Frontal cortex (tissue), 4 donors: ENCODE results near the gene CST6. TPM values are rescaled to one million over a fixed set of nuclear protein-coding genes. Genes with fewer than 3 reads are reported as not detected.
"Not testable (repeated sequence)": the region's sequence is repeated elsewhere in the genome, so short reads cannot be mapped to it uniquely, and the experiment has no call there.

Experiments used
- DNase-seq, 2 donors: peaks; one replicate each; pipeline ENCODE4 v3.0.0; 2012; ENCODE audit warnings: low spot score in 2 of 2
- FAIRE-seq: peaks from 2 replicates; lab custom pipeline; 2012; peaks lifted over from hg19 to GRCh38; lab: Jason Lieb, UNC
- total RNA-seq: library from RNA; depleted of rRNA; stranded (reverse); fragments of >200 nt; gene quantifications from one replicate; pipeline ENCODE4 v1.2.3, GENCODE V29; 2014
- donor health status: control.
- donor health status: control.
- donor health status: control.

The CST6 gene
- total RNA-seq, 1 donor from 2014 or later: not detected

DNA sequence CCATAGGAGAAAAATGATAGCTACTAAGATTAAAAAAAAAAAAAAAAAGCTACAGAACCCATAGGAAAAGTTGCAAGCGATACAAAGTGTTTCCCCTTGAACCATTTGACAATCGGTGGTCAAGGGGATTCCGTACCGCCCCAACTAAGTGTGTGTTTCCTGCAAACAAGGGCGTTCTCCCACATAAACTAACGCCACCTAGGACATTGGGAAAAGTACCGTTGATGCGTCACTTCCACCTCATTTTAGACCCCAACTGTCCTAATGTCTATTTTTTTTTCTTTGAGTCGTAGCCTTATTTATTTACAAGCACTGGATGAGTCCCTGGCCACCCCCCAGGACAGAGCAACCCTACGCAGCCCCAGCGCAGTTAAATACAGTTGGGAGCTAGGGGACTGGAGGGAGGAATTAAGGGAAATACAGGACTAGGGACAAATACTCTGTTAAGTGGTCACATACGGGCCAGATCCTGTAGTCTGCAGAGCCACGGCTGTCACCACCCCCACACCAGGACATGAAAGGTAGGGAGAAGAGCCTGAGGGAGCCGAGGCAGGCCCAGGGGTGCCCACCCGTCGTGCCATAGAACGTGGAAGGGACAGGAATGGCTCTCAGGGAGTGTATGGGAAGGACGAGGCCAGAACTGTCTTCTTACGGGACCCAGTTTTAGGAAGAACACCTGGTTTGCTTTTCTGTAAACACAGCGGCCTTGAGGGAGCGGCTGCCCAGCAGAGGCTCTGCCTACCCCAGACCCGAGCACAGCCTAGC is 28.8 kb upstream of the CST6 start:
- FAIRE-seq: no peak

DNA sequence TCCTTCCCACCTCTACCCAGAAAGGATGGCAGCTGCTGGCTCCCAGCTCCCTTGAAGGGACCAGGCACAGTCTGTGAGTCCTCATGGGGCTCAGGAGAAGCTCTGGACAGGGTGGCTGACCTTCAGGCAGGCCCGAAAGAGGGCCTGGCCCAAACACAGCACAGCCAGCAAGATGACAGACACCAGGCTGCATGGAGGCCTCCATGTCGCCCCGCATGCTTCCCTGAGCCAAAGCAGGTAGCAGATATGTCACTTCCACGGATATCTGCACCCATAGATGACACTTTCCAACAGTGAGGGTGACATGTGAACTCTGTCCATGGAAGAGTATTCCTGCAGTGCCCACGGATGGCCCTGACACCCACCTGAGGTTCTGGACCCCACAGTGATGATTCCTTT is 28.2 kb upstream of the CST6 start:
- no peak for DNase-seq
- FAIRE-seq: no peak

More for the DNA sequence above, 28.8 kb upstream of the CST6 start:
- DNase-seq: no peak

DNA sequence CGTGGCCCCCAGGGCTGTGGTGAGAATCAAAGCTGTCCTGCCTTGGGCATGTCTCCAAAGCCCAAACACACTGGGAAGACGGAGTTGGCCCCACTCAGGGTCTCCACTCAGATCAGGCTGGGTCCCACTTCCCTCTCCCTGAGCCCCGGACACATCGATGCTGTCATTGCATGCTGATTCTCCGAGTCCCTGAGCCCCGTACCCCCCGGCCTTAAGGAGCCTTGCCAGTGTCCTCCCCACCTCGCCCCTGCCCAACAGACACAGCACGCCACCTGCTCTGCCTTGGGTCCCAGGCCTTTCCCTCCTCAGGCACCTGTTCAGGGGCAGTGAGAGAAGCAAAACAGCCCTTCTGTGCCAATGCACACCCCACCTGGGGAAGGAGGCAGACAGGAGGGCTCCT is 24.5 kb upstream of the CST6 start:
- no peak for FAIRE-seq

DNA sequence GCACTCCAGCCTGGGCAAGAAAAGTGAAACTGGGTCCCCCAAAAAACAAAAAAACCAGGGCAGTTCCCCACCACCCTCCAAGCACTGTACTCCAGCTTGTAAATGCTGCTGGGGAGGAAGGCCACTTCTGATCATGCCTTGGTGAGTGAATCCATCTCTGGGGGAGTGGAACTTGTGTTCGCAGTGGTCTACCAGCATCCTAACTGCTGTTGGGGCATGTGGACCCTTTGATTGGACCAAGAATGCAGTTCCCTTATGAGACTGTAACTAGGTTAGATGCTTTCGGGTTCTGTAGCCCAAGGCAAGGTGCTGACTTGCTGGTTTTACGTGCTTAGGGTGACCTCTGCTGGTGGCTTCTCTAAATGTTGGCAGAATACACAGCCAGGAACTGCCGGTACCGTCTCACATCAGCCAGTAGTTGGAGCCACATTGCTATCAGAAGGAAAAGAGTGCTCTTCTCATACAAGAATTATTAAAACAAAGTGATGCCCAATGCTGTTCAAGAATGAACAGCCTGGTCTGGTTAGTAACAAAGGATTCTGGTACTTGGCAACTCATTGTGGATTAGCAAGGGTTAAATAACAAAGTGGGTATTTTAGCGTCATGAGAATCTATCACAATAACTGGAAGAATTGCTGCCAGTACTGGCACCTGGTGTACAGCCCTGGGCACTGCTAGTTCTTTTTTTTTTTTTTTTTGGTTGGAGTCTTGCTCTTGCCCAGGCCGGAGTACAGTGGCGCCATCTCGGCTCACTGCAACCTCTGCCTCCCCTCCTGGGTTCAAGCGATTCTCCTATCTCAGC is 22.8 kb upstream of the CST6 start:
- DNase-seq (peak; percentile 77 to 90), FAIRE-seq (peak; percentile 88)

More for the DNA sequence above, 24.5 kb upstream of the CST6 start:
- DNase-seq: no peak

DNA sequence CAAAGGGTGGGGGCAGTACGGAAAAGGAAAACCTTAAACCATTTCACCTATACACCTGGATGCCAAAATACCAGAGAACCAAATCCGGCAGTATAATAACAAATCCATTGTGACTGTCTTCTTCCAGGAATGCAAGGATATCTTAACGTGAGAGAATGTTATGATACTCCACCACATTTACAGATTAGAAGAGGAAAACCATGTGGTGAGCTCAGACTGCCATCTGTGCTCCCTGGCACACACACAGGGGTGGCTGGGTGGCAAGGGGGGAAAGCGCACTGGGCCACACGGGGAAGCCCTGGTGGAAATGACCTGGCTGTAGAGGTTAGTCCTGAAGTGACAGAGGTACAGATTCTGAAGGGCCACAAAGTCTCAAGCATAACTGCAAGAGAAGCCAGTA is 19.8 kb upstream of the CST6 start:
- FAIRE-seq: no peak

DNA sequence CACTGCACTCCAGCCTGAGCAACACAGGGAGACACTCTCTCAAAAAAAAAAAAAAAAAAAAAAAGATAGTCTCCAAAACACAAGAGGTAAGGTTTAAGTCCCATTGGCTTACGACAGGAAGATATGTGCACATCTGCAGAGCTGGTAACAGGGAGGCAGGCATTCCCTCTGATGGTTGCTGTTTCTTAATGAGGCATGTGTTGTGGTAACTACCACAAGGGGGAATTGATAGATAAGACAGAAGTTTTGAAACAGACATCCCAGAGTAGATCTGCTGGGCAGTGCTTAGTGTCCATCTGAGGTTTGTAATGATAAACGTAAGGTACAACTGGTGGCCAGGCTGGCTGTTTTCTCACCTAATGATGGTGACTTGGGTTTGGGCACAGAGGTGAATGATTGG is 14.5 kb upstream of the CST6 start:
- FAIRE-seq: no peak
- no peak for DNase-seq

More for the DNA sequence above, 19.8 kb upstream of the CST6 start:
- DNase-seq: no peak

DNA sequence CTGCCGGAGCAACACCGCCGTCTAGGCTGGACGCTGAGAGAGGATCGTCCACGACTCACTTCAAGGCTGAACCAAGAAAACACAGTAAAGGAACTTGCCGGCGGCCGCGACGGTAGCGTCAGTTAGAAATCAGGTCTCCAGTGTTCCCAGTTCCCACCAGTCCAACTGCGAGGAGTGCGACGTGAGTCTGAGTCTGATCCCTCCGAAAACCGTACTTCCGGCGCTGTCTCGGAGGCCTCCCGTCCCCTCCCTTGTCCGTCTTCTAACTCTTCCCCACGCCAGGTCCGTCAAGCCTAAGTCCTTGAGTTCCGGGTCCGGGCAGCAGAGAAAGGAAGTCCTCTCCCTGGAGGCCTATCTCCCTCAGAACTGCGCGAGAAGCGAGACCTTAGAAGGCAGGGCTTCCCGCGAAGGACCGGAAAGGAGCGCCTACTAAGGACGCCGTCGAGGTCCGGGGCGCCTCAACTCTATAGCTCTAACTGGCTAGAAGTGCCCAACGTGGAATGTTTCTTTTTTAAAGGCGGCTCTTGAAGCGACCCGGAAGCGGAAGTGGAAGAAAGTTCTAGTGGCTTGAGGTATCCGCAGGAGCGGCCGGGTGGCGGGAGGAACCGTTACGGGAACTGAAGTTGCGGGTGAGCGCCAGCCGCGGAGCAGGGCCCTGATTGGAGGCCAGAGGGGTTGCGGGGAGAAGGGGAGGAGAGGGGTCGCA is 9.7 kb upstream of the CST6 start, which contains the start of the genes BANF1 and EIF1AD:
BANF1 (plus strand) TSS at position 562 of the 706 bp plus-strand sequence. CDS start 748 bp downstream, outside the sequence.
EIF1AD (minus strand) TSS at position 216 of the 706 bp plus-strand sequence. CDS start 1,768 bp downstream, outside the sequence.
- DNase-seq (peak; percentile 84), FAIRE-seq (no peak)

DNA sequence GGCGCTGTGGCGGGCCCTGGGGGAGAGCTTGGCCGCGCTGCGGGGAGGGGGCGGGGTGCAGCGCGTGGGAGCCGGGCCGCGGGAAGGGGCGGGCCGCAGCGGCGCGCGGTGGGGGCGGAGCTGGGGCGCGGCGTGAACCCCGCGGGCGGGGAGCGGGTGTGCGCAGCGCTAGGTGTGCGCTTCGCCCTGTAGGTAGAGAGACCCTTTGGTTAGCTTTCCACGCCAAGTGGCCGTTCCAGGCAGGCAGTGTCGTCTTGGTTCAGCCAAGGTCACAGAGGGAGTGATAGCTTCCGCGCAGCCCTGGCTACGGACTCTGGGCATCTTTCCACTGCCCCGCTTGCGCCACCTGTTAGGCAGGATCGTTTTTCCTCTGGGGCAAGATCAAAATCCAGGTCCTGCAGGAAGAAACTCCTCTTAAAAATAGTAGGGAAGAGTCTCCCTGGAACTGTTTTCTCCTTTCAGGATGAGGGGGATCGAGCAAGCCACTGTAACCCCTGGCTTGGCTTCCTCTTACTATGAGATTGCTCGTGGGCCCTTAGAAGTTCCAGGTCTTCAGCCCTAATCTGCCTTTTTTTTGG is 9.1 kb upstream of the CST6 start:
- no peak for FAIRE-seq
- peak; percentile 85 to 86 for DNase-seq

DNA sequence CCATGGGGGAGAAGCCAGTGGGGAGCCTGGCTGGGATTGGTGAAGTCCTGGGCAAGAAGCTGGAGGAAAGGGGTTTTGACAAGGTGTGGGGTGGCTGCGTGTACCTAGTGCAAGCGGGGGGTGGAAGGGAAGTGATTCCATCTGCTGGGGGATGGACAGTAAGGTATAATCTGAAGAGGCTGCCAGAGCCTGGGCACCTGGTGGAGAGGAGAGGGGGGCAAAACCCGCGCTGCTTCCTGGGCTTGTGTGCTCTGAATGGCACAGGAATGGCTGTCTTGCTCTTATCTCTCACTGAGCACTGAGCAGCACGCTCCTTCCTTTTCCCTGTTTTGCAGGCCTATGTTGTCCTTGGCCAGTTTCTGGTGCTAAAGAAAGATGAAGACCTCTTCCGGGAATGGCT is 8.5 kb upstream of the CST6 start:
- DNase-seq (no peak), FAIRE-seq (no peak)

DNA sequence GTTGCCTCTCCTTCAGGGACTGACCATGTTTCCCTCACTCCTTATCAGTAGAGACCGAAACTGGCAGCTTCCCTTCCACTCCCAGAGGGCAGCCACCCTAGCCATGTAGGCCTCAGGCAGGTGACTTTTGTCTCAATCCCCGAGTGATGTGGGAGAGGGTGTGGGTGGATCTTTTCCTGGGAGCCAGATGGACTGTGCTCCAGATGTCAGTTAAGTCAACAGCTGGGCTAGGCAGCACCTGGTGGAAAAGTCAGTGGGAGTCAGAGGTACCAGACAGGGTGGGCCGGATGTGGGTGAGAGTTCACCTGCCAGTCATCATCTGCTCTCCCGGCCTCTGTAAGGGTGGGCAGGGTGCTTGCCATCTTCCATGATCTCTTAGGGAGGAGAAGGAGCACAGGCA is 7.6 kb upstream of the CST6 start:
- DNase-seq: no peak
- FAIRE-seq: no peak

DNA sequence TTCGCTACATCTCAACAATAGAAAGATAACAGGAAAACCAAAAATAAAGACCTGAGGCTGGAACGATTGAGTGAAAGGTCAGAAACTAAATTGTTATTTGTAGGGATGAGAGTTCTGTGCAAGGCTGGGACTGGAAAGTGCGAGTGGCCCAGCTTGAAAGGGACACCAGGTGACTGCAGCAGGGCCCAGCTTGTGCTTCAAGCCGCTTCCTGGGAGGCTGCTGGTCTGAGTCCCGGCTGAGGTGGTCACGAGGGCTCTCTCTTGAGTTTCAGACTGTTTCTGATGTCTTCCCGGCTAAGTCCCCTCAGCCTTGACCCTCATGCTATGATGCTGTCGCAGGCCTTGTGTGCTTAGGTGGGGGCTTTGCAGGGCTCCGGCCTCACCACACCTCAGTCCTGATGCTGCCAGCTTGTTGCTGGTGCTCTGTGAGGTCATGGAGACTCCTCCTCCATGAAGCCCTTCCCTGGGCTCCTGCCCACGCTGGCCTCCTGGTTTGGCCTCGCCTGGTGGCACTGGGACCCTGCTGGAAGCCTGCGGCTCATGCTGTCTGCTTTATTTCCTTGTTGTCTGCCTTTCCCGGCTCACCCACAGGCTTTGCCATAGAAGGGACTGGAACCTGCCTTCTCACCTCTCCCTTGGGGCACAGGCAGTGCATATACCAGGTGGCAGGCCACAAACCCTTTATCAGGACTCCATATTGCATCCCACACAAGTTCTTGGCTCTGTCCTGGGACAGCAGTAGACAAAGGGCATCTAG is 5.5 kb upstream of the CST6 start:
- no peak for FAIRE-seq
- no peak for DNase-seq

DNA sequence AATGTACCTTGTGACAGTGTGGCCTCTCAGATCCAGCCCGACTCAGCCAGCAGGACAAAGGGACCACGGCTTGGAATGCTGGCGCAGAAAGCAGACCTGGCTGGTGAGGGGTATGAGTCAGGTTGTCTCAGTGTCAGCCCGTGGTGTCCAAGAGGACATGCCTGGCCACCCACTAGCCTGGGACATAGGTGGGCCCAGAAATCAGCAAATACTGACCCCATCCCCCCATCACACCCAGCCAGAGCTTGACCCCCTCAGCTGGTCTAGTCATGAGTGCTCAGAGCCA is 5.0 kb upstream of the CST6 start:
- DNase-seq (no peak), FAIRE-seq (no peak)

DNA sequence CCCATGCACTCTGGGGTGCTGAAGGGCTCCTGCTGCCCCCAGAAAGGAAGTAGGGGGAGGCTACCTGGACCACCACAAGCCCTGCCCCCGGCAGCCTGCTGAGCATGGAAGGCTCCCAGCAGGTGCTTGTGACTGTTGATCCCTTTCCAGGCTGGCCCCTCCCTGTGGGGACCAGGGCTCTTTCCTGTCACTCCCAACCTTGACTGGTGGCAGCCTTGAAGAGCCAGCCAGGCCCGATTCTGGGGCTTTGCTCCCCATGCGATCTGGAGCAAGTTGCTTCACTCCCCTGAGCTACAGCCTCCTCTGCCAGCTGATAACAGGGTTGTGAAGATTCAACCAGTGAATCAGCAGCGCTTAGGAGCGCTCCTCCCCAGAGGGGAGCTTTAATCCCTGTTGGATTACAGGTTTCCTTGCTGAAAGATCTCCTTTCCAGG is 4.6 kb upstream of the CST6 start:
- FAIRE-seq (no peak), DNase-seq (no peak)

DNA sequence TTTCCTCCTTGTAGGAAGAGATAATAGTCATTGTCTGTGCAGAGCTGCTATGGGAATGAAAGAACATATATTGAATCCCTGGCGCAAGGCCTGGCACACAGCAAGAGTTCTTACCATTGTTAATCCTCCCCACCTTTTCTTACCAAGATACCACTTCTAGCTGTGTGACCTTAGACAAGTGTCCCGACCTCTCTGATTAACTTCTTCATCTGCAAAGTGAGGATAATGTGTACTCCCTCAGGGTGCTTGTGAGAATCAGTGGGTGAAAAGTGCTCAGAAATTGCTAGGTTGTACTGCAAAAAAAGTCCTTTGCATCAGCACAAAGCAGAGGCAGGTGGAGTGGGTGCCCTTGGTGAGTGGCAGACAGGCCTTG is 3.7 kb upstream of the CST6 start:
- FAIRE-seq (no peak), DNase-seq (no peak)

DNA sequence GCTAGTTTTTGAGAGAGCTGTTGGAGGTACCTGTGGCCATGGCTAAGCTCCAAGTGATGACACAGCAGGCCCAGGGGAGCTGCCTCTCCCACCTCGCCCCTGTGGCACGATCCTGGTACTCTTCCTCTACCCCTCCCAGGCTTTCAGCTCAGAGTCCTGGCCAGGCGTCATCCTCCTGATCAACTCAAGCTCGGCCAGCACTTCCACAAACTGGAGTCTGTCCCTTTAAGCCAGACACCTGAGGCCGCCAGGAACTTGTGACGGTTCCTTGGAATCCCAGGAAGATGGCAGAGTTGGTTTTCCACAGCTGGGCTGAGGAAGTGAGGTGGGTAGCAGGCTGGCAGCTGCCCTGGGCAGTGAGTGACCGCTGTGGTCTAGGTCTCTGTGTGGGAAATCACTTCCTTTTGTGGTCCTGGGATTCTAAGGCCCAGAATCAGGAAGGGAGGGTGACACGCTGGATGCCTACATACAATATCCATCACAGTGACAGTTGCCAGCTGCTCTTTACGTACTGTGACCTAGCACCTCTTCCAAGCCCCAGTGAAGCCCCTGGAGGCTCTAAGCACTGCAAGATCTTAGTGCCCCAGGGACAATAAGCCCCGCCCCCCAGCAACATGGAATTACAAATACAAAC is 3.2 kb upstream of the CST6 start:
- FAIRE-seq (no peak), DNase-seq (no peak)

DNA sequence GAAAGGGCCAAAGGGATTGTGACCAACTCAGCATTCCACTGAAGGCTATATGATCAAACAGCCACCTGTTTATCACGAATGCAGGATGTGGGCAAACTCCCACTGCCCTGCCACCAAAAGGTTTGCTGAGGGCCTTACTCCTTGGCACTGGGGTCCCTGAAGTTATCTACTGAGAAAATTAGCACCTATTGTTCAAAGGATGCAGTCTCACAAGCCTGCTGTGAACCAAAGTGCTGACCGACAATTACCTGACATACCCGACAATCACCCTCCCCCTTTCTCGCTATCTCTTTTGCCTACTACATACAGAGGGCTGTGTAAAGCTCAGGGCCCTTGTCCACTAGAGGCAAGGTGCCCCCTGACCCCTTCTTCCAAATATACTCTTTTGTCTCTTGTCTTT is 1.8 kb upstream of the CST6 start:
- FAIRE-seq, DNase-seq: not testable (repeated sequence)

DNA sequence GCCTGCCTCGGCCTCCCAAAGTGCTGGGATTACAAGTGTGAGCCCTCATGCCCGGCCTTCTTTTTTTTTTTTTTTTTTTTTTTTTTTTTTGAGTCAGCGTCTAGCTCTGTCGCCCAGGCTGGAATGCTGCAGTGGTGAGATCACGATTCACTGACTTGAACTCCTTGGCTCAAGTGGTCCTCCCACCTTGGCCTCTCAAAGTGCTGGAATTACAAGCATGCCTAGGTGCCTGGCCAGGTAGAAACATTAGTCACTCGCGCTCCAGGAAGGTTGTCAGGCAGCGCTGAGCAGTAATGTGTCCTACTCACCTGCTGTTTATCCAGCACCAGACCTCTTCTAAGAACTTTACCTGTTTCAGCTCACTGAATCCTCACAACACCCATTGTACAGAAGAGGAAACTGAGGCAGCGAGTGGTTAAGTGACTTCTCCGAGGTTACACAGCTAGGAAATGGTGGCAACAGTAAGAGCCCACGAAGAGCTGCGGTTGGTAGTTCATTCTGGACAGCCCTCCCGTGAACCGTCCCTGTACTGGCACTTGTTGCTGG is 496 bp upstream of the CST6 start:
- DNase-seq (no peak), FAIRE-seq (no peak)

DNA sequence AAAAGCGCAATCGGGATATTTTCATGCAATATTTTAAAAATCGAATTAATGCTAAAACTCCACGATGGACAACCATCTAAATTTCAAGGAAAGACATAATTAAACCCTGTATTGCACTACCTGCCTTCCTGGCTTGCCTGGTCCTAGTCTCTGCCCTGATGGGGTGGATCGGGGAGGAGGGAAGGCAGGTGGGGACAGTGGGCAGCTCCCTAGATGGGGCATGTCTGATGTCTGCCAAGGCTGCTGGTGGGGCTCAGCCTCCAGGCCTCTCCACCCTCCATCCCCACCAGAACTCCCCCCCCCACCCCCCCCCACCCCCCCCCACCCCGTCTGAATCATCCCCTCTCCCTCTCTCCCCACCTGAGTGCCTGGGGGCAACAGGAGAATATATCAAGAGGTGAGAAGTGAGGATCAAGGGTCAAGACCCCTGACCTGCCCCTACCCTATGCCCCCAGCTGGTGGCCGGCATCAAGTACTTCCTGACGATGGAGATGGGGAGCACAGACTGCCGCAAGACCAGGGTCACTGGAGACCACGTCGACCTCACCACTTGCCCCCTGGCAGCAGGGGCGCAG is 650 bp downstream of the CST6 start:
- DNase-seq (no peak), FAIRE-seq (no peak)
